SK-N-MC (cell line): Measurements from ENCODE around the gene PRAMEF33.
"Not testable (repeated sequence)": the region's sequence is repeated elsewhere in the genome, so short reads cannot be mapped to it uniquely, and the experiment has no call there.

Source experiments
- EZH2 ChIP-seq: fragments of 200-600 bp; sonication (generic); IDR thresholded peaks from one replicate; pipeline ENCODE4 v1.6.1; 2017; ENCODE audit warnings: antibody characterized with exemption
- POLR2AphosphoS5 ChIP-seq: IDR thresholded peaks from 2 replicates; pipeline ENCODE4 v1.6.1; 2012; ENCODE audit warnings: mild to moderate bottlenecking, low read depth, low read length, borderline replicate concordance

DNA sequence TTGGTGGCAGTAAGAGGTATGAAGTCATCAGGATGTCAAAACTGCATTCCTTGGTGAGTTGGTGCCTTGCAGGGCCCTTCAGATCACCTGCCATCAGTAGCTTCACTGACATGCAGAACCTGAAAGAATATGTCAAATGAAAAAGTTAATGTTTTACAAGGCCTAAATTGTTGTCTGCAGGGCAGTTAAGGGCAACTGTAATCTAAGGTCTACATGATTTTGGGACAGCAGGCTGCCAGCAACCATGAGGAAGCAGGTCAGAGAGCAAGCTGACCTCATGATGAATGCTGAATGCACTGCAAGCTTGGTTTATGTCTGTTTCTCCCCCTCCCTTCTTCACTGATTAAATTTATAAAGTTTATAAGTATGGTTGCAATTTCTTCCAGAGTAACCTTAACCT, 1.1 kb upstream of the PRAMEF33 start:
- TF ChIP-seq POLR2AphosphoS5, EZH2: not testable (repeated sequence)
